Smooth muscle cell (in vitro differentiated cells): ENCODE results near the gene PLA2G15. TPM values are rescaled to one million over a fixed set of nuclear protein-coding genes. Genes with fewer than 3 reads are reported as not detected.

ENCODE experiments used
- DNase-seq: peaks from one replicate; lab custom pipeline; 2025; ENCODE audit not compliant: unreplicated experiment; lab: John Stamatoyannopoulos, UW
- H2AFZ ChIP-seq: fragments of 200-600 bp; sonication (generic); 2 replicates; pipeline ENCODE4 v1.6.0; 2016; ENCODE audit warnings: antibody characterized with exemption, low read depth, mild to moderate bottlenecking
- H3F3A ChIP-seq: fragments of 200-600 bp; sonication (generic); 2 replicates; pipeline ENCODE4 v1.6.0; 2017; ENCODE audit warnings: antibody characterized with exemption, low read depth
- H3K27ac ChIP-seq: fragments of 200-600 bp; sonication (generic); 2 replicates; pipeline ENCODE4 v1.5.1; 2016; ENCODE audit warnings: low read depth, mild to moderate bottlenecking
- H3K27me3 ChIP-seq: fragments of 200-600 bp; sonication (generic); 2 replicates; pipeline ENCODE4 v1.6.1; 2016; ENCODE audit warnings: low read depth, mild to moderate bottlenecking
- H3K36me3 ChIP-seq: fragments of 200-600 bp; sonication (generic); 2 replicates; pipeline ENCODE4 v1.5.1; 2016; ENCODE audit warnings: low read depth
- H3K4me1 ChIP-seq: fragments of 200-600 bp; sonication (generic); 2 replicates; pipeline ENCODE4 v1.5.1; 2016; ENCODE audit warnings: low read depth
- H3K4me2 ChIP-seq: fragments of 200-600 bp; sonication (generic); 2 replicates; pipeline ENCODE4 v1.6.0; 2016; ENCODE audit warnings: mild to moderate bottlenecking
- H3K4me3 ChIP-seq: fragments of 200-600 bp; sonication (generic); 2 replicates; pipeline ENCODE4 v1.5.1; 2016; ENCODE audit warnings: mild to moderate bottlenecking
- H3K79me2 ChIP-seq: fragments of 200-600 bp; sonication (generic); 2 replicates; pipeline ENCODE4 v1.6.0; 2016; ENCODE audit warnings: low read depth, mild to moderate bottlenecking
- H3K9ac ChIP-seq: fragments of 200-600 bp; sonication (generic); 2 replicates; pipeline ENCODE4 v1.6.0; 2016; ENCODE audit warnings: low read depth
- H3K9me3 ChIP-seq: fragments of 200-600 bp; sonication (generic); replicated peaks from 2 replicates; pipeline ENCODE4 v1.5.1; 2016; ENCODE audit warnings: low read depth
- H4K20me1 ChIP-seq: fragments of 200-600 bp; sonication (generic); 2 replicates; pipeline ENCODE4 v1.6.0; 2016; ENCODE audit warnings: low read depth
- whole genome bisulfite sequencing: methylation state at CpG from one replicate; pipeline ENCODE4 v1.1.7; 2016; ENCODE audit warnings: low lambda C conversion rate; 5-methylcytosine and 5-hydroxymethylcytosine counted together
- polyA plus RNA-seq: library from polyadenylated mRNA; unstranded; fragments of >200 nt; fragmentation: Nextera tagmentation; extraction: Ambion mirVana; gene quantifications from 2 replicates; pipeline ENCODE4 v1.2.1, GENCODE V29; 2016
- total RNA-seq: library from RNA; depleted of rRNA; stranded (reverse); fragments of >200 nt; gene quantifications from 2 replicates; pipeline ENCODE4 v1.2.3, GENCODE V29; 2014
- TF ChIP-seq, protein P1 (sequence below): fragments of 200-600 bp; sonication (generic); IDR thresholded peaks from 2 replicates; pipeline ENCODE4 v1.5.1; 2017; ENCODE audit warnings: borderline replicate concordance, mild to moderate bottlenecking, antibody characterized with exemption; ENCODE audit not compliant: insufficient read depth, poor library complexity, severe bottlenecking

PLA2G15 gene
- total and polyA plus RNA-seq, 2 experiments from 2014 or later, result 22.5 to 38.3 TPM

DNA sequence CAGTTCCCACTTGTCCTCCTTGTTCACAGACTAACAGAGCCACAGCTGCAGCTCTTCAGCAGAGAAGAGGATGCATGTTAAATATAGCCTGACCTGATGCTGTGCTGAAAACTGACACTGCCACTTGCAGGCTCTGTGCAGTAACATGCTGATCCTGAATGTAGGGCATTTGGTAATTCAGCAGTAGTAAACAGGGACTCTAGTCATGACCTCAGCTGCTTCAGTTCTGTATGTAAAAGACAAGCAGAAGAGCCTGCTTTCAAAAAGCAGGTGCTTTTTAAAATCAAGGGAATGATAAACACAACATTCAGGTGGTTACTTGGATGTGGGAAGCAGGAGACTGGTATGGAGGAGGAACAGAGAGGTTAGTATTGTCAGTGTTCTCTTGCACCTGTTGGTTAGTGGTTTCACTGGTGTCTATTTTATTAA lies 43.1 kb upstream of the PLA2G15 start:
- Histone ChIP-seq H3K4me3 (no peak overlapping the region), H4K20me1 (peaks cover 53% of the 10 kb centered on the region), H3K4me2 (no peak overlapping the region), H3F3A (no peaks in the 10 kb centered on the region), H3K9me3 (no peaks in the 10 kb centered on the region), H3K79me2 (no peaks in the 10 kb centered on the region), H3K27me3 (no peaks in the 10 kb centered on the region), H3K9ac (no peak overlapping the region), H2AFZ (no peak overlapping the region), H3K4me1 (no peaks in the 10 kb centered on the region), H3K36me3 (no peaks in the 10 kb centered on the region), H3K27ac (no peak overlapping the region)
- DNase-seq, result no peak
- TF ChIP-seq, protein P1, sequence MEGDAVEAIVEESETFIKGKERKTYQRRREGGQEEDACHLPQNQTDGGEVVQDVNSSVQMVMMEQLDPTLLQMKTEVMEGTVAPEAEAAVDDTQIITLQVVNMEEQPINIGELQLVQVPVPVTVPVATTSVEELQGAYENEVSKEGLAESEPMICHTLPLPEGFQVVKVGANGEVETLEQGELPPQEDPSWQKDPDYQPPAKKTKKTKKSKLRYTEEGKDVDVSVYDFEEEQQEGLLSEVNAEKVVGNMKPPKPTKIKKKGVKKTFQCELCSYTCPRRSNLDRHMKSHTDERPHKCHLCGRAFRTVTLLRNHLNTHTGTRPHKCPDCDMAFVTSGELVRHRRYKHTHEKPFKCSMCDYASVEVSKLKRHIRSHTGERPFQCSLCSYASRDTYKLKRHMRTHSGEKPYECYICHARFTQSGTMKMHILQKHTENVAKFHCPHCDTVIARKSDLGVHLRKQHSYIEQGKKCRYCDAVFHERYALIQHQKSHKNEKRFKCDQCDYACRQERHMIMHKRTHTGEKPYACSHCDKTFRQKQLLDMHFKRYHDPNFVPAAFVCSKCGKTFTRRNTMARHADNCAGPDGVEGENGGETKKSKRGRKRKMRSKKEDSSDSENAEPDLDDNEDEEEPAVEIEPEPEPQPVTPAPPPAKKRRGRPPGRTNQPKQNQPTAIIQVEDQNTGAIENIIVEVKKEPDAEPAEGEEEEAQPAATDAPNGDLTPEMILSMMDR, result no peak

DNA sequence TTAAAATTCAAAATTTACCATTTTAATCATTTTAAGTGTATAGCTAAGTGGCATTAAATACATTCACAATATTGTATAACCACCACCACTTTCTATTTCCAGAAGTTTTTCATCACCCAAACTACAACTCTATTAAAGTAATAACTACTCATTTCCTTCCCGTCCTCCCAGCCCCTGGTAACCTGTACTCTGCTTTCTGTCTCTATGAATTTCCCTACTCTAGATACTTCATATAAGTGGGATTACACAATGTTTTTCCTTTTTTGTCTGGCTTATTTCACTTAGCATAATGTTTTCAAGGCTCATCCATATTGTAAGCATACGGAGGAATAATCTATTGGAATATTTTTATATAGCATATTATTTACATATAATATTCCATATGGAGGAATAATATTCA lies 38.9 kb upstream of the PLA2G15 start:
- DNase-seq, result no peak
- Histone ChIP-seq H3K27me3 (no peaks in the 10 kb centered on the region), H4K20me1 (peaks cover 30% of the 10 kb centered on the region), H3K9ac (no peak overlapping the region), H3F3A (no peaks in the 10 kb centered on the region), H3K4me3 (no peak overlapping the region), H3K27ac (no peak overlapping the region), H3K4me1 (no peaks in the 10 kb centered on the region), H3K4me2 (no peak overlapping the region), H3K9me3 (no peaks in the 10 kb centered on the region), H3K79me2 (no peaks in the 10 kb centered on the region), H3K36me3 (no peaks in the 10 kb centered on the region), H2AFZ (no peak overlapping the region)
- 93% methylated on average over 2 of the region's 2 CpGs for WGBS
- TF ChIP-seq, protein P1, result no peak

DNA sequence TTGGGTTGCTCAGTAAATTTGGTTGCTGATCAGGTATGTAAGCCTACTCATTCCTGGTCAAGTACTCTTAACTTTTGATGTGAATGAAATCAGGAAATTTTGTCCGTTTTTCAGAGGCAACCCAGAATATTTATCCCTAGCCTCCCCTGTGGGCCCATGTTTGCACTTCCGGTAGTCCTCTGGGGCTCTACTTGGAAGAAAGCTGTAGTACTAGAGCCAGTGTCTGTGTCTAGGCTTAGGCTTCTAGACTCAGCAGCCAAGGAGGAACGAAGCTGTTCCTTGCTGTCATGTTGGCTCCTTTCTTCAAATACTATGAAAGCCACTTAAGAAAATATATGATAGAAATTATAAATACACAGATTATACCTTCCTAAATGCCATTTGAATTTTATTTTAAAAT lies 30.4 kb upstream of the PLA2G15 start:
- H2AFZ ChIP-seq, result no peak overlapping the region
- no peaks in the 10 kb centered on the region for H3F3A ChIP-seq
- no peak overlapping the region for H3K4me2 ChIP-seq
- no peaks in the 10 kb centered on the region for H3K36me3 ChIP-seq
- TF ChIP-seq, protein P1, result no peak
- H3K9ac ChIP-seq, result no peak overlapping the region
- no peaks in the 10 kb centered on the region for H3K4me1 ChIP-seq
- DNase-seq, result no peak
- no peaks in the 10 kb centered on the region for H3K79me2 ChIP-seq
- H4K20me1 ChIP-seq, result peaks cover 11% of the 10 kb centered on the region
- no peak overlapping the region for H3K4me3 ChIP-seq
- no peaks in the 10 kb centered on the region for H3K9me3 ChIP-seq
- no peak overlapping the region for H3K27ac ChIP-seq
- 98% methylated on average over 3 of the region's 3 CpGs for WGBS
- no peaks in the 10 kb centered on the region for H3K27me3 ChIP-seq

DNA sequence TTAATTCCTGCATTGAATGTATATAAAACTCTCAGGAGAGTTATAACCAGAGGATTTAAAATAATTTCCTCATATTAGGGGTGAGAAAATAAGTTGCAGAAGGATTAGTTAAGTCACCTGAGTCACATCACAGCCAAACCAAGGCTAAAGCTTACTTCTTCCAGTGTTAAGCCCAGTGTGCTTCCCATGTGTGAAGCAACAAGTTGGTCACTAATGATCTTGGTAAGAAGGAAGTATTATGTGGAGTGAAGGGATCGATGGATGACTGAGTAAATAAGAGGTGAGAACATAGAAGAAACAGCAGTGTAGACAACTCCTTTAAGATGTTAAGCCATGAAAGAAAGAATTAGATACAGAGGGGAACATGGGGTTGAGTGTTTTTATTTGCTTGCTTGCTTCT lies 29.9 kb upstream of the PLA2G15 start:
- WGBS, result 97% methylated on average over 1 of the region's 1 CpG
- Histone ChIP-seq H3K79me2 (no peaks in the 10 kb centered on the region), H3K36me3 (no peaks in the 10 kb centered on the region)

More for the DNA sequence above, 29.9 kb upstream of the PLA2G15 start:
- H3K4me3 ChIP-seq, result no peak overlapping the region
- no peak overlapping the region for H2AFZ ChIP-seq
- H3K9ac ChIP-seq, result no peak overlapping the region
- H3K9me3 ChIP-seq, result no peaks in the 10 kb centered on the region
- no peak for DNase-seq
- H3K4me1 ChIP-seq, result no peaks in the 10 kb centered on the region
- no peaks in the 10 kb centered on the region for H3F3A ChIP-seq
- no peak overlapping the region for H3K27ac ChIP-seq
- H3K4me2 ChIP-seq, result no peak overlapping the region
- TF ChIP-seq, protein P1, result no peak
- H4K20me1 ChIP-seq, result peaks cover 11% of the 10 kb centered on the region
- no peaks in the 10 kb centered on the region for H3K27me3 ChIP-seq
